ENCODE measurements around the gene ZBTB7B. TPM values are rescaled to one million over a fixed set of nuclear protein-coding genes. Genes with fewer than 3 reads are reported as not detected.

The ZBTB7B gene
- 3.5 TPM for total RNA-seq

DNA sequence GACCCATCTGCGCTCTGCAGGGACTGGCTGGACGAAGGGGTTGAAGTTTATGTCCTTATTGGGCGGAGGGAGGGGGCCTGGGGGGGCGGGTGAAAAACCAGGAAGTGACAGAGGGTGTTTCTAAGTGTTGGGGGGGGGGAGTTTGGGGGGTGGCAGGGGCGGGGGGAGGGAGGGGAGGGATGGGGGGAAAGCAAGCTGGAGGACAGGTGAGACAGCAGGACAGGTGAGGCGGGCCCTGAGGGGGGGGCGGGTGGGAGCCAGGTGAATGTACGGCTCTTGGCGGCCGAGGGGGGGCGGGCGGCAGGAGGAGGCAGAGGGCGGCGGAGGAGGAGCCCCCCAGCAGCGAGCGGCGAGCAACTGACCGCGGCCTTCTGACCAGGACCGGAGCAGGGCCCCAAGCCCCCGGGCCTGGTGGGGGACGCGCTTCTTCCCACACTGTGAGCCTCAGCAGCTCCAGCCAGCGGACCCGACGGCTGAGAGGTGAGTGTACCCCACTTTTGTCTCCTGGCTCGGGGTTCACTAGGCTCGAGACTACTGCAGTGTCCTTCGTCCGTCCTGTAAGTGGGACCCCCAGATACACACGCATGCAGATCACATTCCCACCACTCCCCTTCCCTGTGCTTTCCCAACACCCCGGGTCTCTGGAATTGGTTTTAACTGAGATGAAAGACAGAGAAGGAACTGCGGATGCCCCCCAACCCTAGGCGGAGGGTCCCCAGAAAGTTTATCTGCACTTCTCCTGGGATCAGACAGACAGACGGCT lies at the start of gene ZBTB7B:
TSS of gene ZBTB7B (plus strand) at position 339 of the 763 bp plus-strand sequence. CDS start 11,859 bp downstream, outside the sequence.

DNA sequence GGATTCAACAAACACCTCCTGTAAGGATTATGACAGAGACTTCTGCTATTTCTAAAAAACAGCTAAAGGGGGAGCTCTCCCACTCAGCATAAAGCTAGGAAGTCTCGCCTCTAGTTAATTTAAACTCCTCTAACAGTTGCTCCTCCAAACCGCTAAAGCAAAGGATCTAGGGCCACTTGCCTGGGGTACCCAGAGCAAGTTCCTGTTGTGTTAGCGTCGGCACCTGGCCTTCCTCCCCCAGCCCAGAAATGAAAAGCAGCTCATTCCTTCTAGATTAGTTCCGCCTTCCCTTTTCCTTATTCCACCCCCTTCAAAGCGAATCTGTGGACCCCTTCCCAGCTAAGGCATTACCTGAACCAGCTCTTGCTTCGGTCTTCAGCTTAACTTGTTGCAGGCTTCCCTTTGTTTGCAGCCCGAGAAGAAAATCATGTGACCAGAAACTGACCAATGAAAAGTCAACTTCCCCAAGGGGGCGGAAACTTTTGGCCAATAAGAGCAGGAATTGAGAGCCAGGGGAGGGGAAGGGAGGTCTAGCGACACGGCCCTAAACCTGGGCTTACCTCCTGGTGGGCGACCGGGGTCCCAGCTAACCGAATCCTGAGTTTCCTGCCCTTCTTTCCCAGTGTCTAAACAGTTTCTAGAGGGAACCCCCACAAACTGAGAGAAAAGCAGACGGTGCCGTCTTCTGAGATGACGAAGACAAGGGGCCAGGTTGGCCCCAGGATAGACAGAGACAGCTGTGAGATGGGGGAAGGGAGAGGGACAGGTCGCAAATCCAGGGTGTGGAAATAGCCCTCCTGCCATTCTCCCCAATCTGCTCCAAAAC lies 46.7 kb upstream of the ZBTB7B start, which contains the start of gene PBXIP1:
TSS of gene PBXIP1 (minus strand) at position 382 of the 826 bp plus-strand sequence. CDS start 2,378 bp downstream, outside the sequence.

DNA sequence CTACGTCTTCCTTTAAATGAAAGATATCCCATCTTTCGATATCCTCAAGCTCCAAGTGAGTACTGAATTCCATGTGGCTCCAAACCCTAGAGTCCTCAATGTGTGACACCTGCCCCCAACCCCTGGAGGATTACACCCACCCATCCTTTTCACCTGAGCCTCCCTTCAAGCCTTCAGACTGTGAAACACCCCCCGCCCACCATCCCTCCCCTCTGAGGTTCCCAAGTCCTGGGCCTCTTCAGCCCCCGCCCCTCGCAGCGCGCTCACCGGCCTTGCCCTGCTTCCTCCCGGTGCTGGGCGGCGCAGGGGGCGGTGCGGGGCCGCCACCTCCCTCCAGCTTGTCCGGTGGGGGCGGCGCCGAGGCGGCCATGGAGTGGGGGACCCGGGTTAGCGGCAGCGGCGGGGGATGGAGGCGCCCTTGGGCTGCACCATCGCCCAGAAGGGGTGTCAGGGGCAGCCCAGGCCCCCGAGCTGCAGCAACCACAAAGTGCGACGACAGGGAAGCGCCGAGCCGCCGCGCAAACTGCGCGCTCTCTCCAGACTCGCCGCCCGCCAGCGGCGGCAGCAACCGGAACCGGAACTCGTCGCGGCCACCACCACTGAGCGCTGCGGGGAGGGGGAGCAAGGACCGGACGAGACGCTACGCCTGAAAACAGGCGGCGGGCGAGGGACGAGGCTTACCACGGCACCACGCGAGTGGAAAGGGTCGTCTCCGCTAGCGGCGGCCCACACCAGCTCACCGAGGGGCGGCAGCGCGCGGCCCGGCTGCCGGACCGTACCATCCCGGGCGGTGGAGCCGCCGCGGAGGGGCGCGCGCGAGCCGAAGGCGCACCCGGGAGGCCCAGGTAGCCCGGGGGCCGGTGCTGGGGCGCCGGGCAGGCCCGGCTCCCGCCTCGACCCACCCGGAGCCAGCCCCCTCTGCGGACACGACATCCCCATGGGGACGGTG lies 41.1 kb upstream of the ZBTB7B start, which contains the start of gene PYGO2:
TSS of gene PYGO2 (minus strand) at position 576 of the 949 bp plus-strand sequence. CDS start at position 370, 206 bp downstream.

DNA sequence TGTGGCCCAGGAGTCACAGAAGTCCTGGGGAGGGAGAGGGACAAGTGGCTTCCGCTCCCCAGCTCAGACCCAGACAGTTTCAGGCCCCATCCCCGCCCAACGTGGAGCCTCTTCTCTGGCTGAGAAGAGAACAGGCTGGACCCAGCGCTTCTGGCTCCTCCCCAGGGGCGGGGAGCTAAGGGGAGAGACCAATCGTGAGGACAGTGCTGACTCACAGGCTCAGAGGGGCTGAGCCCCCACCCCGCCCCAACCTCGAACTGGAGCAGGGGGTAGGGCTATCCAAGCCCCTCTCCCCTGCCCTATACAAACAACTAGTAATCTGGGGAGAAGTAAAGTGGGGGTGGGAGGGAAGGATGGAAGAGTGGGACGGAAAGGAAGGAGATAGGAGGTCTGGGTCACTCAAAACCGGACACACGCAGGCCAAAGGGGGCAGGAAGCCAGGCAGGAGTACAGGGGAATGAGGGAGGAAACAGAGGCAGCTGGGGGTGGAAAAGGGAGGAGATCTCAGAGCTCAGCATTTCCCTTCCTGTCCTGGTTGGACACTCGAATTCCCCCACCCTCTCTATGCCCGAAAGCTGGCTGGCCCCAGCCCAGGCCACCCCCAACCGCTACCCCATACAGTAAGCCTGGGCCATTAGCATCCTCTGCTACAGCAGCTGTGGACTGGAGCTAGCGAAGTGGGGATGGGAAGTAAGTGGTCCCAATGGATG lies 31.8 kb upstream of the ZBTB7B start, which contains the start of gene SHC1:
TSS of gene SHC1 (minus strand) at position 117 of the 710 bp plus-strand sequence. CDS start 221 bp downstream, outside the sequence.

DNA sequence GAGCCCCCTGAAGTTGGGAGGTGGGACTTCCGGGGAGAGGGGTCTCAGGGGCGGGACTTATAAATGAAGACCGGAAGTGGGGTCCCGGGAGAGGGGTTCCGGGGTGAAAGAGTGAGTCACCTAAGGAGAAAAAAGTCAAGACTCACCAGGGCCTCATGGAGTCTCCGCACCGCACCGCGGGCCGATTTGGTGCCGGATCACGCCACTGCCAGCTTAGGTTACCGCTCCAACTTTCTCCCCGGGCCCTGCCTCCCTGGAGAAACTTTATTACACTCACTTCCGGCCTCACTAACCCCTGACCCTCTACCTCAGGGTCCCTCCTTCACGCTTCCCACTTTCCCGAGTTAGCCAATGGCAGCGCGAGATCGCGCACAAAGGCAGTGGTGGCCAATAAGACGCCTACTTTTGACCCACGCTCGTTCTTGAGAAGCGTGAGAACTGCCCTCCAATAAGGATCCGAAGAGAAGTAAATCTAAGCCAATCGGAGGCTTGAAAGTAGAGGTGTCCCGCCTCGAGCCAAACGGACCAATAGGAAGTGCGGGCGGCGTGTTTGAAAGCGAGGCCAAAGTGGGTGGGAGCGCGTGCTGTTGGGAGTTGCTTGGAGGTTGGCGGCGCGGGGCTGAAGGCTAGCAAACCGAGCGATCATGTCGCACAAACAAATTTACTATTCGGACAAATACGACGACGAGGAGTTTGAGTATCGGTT lies 28.3 kb upstream of the ZBTB7B start, which contains the start of gene CKS1B:
TSS of gene CKS1B (plus strand) at position 580 of the 706 bp plus-strand sequence. CDS start at position 645, 65 bp downstream.

DNA sequence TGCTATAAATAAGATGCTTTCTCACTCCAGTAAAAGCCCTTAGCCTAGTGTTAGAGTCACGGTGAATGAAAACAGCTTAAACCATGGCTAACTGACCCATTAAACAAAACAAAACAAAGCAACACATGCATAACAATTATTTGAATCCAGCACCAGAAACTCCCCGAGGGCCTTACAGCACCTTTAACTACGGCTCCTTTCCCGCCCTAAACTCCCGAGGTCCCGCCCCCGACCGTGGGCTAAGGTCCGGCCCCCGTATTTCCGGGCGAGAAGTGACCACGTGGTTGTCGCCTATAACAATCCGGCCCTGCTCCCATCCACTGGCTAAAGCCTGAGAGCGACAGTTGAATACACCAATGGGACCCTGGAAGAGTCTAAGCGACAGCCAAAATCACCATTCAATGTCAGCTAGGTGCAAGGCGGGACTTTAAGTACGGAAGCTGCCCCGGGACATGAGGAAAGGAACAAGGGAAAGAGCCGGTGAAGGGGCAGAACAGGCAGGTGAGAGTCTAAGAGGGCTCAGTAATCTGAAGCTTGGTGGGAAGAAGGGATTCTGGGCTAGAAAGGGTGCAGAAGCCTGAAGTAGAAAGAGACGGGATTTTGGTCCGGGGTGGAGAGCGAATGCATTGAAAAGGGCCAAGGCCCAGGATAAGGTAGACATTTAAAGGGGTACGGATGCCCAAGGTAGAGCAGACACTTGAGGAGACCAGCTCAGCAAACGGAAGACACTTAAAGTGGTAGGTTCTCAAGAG lies 19.5 kb upstream of the ZBTB7B start, which contains the start of gene FLAD1:
TSS of gene FLAD1 (plus strand) at position 448 of the 752 bp plus-strand sequence. CDS start 351 bp downstream, outside the sequence.

DNA sequence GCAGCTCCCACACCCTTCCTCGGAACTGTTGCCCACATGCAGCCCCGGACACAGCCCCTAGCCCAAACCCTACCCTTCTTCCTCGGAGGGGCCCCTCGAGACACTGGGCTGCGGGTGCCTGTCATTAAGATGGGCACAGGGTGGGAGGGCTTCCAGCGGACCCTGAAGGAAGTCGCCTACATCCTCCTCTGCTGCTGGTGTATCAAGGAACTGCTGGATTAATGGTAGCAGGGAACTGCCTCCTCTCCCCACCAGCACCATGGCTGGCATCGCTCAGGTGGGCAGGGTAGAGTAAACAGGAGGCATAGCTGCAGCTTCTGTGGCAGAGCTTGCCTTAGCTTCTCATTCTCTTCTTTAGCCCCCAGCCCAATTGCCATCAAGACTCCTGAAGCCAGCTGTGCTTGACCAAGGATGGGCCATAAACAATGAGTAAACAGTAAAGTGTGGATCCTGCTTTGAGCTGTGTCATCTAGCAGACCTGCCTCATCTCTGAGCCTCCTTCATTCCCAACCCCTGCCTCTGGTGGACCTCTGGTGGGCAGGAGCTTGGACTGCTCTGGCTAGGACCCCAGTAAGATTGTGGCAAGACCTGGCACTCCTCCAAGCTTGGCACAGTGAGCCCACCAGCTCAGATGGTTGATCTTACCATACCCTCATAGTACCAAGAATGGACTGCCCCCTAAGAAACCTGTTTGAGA lies 8.9 kb upstream of the ZBTB7B start, which contains the start of gene LENEP:
TSS of gene LENEP (plus strand) at position 15 of the 697 bp plus-strand sequence. CDS start at position 37, 22 bp downstream.

DNA sequence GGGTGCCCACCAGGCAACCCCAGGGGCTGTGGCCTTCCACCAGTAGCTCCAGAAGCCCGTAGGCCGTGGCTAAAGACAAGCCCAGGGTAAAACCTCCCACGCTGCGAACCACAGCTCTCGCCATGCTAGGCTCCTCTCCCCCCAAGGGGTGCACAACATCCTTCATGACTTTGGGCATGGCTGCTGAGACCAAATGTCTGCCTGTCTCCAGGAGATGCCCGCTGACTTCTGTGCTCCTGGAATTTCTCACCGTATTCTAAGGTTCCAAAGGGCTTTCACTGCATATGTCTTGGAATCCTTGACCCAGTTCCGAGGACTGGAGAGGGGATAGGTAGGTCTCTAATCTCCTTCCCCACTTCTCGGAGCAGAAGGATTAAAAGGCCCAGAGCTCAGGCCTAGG lies 30.9 kb downstream of the ZBTB7B start, which contains the start of the genes DCST1 and DCST2:
TSS of gene DCST1 (plus strand) at position 301 of the 400 bp plus-strand sequence. CDS start 213 bp downstream, outside the sequence.
TSS of gene DCST2 (minus strand) at position 258 of the 400 bp plus-strand sequence. CDS start at position 178, 80 bp downstream.

DNA sequence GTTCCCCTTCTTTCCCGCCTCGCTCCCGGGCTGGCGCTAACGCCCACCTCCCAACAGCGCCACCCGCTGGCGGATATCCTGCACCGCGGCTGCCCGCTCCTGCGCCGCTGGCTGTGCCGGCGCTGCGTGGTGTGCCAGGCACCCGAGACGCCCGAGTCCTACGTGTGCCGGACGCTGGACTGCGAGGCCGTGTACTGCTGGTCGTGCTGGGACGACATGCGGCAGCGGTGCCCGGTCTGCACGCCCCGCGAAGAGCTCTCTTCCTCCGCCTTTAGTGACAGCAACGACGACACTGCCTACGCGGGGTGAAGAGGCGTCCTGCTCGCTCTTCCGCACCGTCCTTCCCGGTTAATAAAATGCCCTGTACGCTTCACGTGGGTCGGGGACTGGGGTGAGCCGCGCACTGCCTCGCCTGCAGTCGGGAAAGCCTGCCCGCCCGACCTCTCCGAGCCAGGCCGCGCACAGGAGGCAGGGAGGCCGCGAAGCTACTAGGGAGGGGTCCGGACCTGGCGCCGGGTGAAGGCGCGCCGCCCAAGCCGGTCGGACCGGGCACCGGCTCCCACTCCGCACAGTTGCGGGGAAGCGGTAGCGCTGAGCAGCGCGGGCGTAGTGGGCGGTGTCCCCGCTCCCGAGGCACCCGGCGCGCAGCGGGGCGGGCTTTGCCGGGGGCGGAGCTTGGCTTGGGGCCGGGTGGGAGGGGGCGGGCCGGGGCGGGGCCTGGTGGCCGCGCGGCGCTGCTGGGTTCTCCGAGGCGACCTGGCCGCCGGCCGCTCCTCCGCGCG lies 48.1 kb downstream of the ZBTB7B start, which contains the start of gene ADAM15:
TSS of gene ADAM15 (plus strand) at position 757 of the 782 bp plus-strand sequence. CDS start 71 bp downstream, outside the sequence.

DNA sequence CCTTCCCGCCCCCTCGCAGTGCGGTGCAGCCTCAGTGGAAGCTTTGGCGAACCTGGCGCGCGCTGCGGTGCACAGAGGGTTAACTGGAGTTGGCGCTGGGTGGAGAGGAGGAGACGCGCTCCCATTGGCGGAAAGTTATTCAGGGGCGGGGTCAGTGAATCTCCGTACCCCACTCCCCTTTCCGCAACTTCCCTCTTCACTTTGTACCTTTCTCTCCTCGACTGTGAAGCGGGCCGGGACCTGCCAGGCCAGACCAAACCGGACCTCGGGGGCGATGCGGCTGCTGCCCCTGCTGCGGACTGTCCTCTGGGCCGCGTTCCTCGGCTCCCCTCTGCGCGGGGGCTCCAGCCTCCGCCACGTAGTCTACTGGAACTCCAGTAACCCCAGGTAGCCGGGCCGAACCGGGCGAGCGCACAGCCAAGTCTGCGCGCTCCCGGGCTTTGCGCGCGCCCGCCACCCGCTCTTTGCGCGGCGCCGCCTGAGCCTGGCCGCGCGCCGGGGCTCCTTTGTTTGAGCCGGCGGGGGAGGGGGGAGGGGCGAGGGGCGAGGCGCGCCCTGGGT lies 61.0 kb downstream of the ZBTB7B start, which contains the start of gene EFNA4:
TSS of gene EFNA4 (plus strand) at position 191 of the 561 bp plus-strand sequence. CDS start at position 275, 84 bp downstream.

Small RNAs within 50 kb of the gene (small RNA-seq; reads per million reads assigned to genes)
- not detected for gene MIR4258

Other genes with a start within 250 kb of the ZBTB7B start
- 10.1 TPM for gene KCNN3, start 132.5 kb upstream of the ZBTB7B start, total RNA-seq
- gene PMVK, start 66.1 kb upstream of the ZBTB7B start, total RNA-seq = 15.7 TPM
- 48.4 TPM for gene PBXIP1, start 46.7 kb upstream of the ZBTB7B start, total RNA-seq
- 16.6 TPM for gene PYGO2, start 41.0 kb upstream of the ZBTB7B start, total RNA-seq
- 17.1 TPM for gene SHC1, start 32.1 kb upstream of the ZBTB7B start, total RNA-seq
- gene CKS1B, start 28.1 kb upstream of the ZBTB7B start, total RNA-seq = 25.6 TPM
- gene FLAD1, start 19.5 kb upstream of the ZBTB7B start, total RNA-seq = 18.9 TPM
- 0.69 TPM for gene LENEP, start 9.2 kb upstream of the ZBTB7B start, total RNA-seq
- 0.46 TPM for gene DCST2, start 31.0 kb downstream of the ZBTB7B start, total RNA-seq
- not detected for gene DCST1, start 31.0 kb downstream of the ZBTB7B start, total RNA-seq
- 20.5 TPM for gene ADAM15, start 48.5 kb downstream of the ZBTB7B start, total RNA-seq
- 1.2 TPM for gene EFNA4, start 60.9 kb downstream of the ZBTB7B start, total RNA-seq
- gene EFNA3, start 76.0 kb downstream of the ZBTB7B start, total RNA-seq = 13.8 TPM
- 5.3 TPM for gene EFNA1, start 125.1 kb downstream of the ZBTB7B start, total RNA-seq
- gene SLC50A1, start 133.1 kb downstream of the ZBTB7B start, total RNA-seq = 7.8 TPM
- gene DPM3, start 137.7 kb downstream of the ZBTB7B start, total RNA-seq = 13.8 TPM
- gene KRTCAP2, start 170.5 kb downstream of the ZBTB7B start, total RNA-seq = 60.2 TPM
- gene TRIM46, start 171.0 kb downstream of the ZBTB7B start, total RNA-seq = 21.2 TPM
- gene THBS3, start 205.1 kb downstream of the ZBTB7B start, total RNA-seq = 11.5 TPM
- gene MTX1, start 205.9 kb downstream of the ZBTB7B start, total RNA-seq = 15.5 TPM

Measured in diencephalon (tissue), 1 donor.